ENCODE data around the gene LLGL1.

LLGL1 gene

DNA sequence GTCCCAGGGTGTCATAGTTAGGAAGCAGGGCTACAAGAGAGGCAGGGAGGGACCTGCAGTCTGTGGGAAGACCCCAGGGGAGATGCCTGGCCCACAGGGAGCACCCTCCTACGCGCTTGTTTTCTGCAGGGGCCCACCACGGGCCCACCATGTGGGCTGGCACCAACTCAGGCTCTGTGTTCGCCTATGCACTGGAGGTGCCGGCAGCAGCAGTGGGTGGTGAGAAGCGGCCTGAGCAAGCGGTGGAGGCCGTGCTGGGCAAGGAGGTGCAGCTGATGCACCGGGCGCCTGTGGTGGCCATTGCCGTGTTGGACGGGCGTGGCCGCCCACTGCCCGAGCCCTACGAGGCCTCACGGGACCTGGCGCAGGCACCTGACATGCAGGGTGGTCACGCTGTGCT lies 15.0 kb downstream of the LLGL1 start:
- no peaks in the 10 kb centered on the region for H3K27me3 ChIP-seq (ENCODE audit: insufficient read depth, low read length)
- H3K36me3 ChIP-seq (ENCODE audit: insufficient read depth, low read length) = peaks cover 88% of the 10 kb centered on the region
- no peak overlapping the region for H2AFZ ChIP-seq (ENCODE audit: low read depth, low read length)
- H3K4me1 ChIP-seq (ENCODE audit: insufficient read depth, low read length) = no peaks in the 10 kb centered on the region
- H3K4me3 ChIP-seq (ENCODE audit: low read length) = no peak overlapping the region
- H3K9me3 ChIP-seq (ENCODE audit: low read length) = no peaks in the 10 kb centered on the region

GRCh38 chr17:18241229-18241871 lies 15.9 kb downstream of the LLGL1 start:
- H2AFZ ChIP-seq (ENCODE audit: low read depth, low read length) = no peak overlapping the region
- H3K27me3 ChIP-seq (ENCODE audit: insufficient read depth, low read length) = no peaks in the 10 kb centered on the region
- no peaks in the 10 kb centered on the region for H3K4me1 ChIP-seq (ENCODE audit: insufficient read depth, low read length)
- no peaks in the 10 kb centered on the region for H3K9me3 ChIP-seq (ENCODE audit: low read length)
- no peak overlapping the region for H3K4me3 ChIP-seq (ENCODE audit: low read length)
- H3K36me3 ChIP-seq (ENCODE audit: insufficient read depth, low read length) = peaks cover 88% of the 10 kb centered on the region

DNA sequence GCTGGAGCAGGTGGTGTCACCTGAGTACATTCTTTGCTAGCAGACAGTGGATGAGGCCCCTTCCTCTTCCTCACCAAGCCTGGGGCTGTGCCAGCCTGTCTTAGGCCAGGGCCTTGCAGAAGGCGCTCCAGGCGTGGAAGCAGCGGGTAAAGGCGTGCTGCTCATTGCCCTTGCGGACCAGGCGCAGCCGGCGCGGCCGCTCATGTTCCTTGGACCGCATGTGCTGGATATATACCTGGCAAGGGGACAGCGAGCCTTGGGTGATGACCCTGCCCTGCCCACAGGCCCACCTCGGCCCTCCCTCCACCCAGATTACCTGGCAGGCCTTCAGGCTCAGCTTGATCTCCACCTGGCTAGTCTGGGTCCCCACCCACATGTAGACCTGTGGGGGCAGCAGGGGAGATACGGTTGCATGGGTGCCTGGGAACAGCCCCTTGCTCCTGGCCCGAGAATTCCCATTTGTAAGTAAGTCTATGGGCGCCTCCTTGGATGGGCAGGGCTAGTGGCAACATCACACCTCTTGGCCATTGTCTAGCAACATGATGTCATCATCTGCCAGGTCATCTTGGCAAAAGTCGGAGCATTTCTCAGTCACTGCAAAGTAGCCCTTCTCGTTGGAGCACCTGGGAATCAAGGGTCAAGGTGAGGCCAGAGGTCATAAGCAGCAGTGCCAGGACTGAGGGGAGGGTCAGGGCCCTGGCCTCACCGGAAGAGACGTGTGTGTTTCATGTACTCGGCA lies 19.8 kb downstream of the LLGL1 start:
- H3K4me1 ChIP-seq (ENCODE audit: insufficient read depth, low read length) = no peaks in the 10 kb centered on the region
- no peaks in the 10 kb centered on the region for H3K9me3 ChIP-seq (ENCODE audit: low read length)
- H3K4me3 ChIP-seq (ENCODE audit: low read length) = no peak overlapping the region
- H3K36me3 ChIP-seq (ENCODE audit: insufficient read depth, low read length) = peaks cover 79% of the 10 kb centered on the region
- H2AFZ ChIP-seq (ENCODE audit: low read depth, low read length) = no peak overlapping the region
- H3K27me3 ChIP-seq (ENCODE audit: insufficient read depth, low read length) = no peaks in the 10 kb centered on the region

DNA sequence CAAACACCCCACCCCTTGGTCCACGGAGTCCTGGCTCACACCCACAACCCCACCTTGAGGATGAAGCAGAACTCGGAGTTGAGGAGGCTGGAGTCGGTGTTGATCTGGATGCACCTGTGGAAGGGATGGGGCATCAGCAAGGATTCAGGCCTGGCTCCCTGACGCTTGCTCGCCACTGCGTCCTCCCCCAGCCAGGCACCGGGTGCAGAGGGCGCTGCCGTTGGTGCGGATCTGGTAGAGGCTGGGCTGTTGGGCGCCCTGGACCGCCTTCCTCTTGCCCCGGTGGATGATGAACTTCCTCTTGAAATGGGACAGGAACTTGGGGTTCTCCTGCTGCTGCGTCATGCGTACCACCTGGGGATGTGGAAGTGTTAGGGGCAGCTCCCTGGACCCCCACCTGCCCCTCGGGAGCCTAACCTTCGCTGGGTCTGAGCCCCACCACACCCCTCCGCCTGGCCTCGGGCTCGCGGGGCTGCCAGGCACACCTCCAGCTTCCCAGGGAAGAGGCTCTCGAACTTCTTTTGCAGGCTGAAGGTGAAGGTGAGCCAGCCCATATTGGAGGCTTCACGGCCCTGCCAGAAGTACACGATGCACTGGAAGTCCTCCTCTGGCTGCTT lies 20.8 kb downstream of the LLGL1 start:
- H2AFZ ChIP-seq (ENCODE audit: low read depth, low read length) = no peak overlapping the region
- no peaks in the 10 kb centered on the region for H3K9me3 ChIP-seq (ENCODE audit: low read length)
- H3K36me3 ChIP-seq (ENCODE audit: insufficient read depth, low read length) = peaks cover 79% of the 10 kb centered on the region
- H3K27me3 ChIP-seq (ENCODE audit: insufficient read depth, low read length) = no peaks in the 10 kb centered on the region
- H3K4me1 ChIP-seq (ENCODE audit: insufficient read depth, low read length) = no peaks in the 10 kb centered on the region
- H3K4me3 ChIP-seq (ENCODE audit: low read length) = no peak overlapping the region

- H3K4me1 ChIP-seq (ENCODE audit: insufficient read depth, low read length) = no peaks in the 10 kb centered on the region
- H2AFZ ChIP-seq (ENCODE audit: low read depth, low read length) = no peak overlapping the region
- H3K4me3 ChIP-seq (ENCODE audit: low read length) = no peak overlapping the region
- no peaks in the 10 kb centered on the region for H3K27me3 ChIP-seq (ENCODE audit: insufficient read depth, low read length)
- H3K36me3 ChIP-seq (ENCODE audit: insufficient read depth, low read length) = peaks cover 79% of the 10 kb centered on the region
- no peaks in the 10 kb centered on the region for H3K9me3 ChIP-seq (ENCODE audit: low read length)
These were observed 21.6 kb downstream of the LLGL1 start for GRCh38 chr17:18246880-18247612.

DNA sequence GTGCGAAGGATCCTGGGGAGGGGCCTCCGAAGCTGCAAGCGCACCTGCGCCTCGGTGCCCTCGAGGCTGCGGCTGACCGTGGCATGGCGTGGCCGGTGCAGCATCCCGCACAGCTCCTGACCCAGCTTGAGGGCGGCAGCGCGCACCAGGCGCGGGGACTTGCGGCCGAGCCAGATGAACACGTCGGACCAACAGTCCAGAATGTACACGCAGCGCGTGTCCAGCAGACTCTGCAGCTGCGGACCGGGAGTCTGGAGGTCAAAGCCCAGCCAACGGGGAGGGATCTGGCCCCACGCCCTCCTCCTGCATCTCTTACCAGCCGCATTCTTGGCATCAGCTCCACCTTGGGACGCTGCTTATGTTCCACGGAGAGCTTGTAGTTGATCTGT lies 22.2 kb downstream of the LLGL1 start:
- no peak overlapping the region for H2AFZ ChIP-seq (ENCODE audit: low read depth, low read length)
- no peaks in the 10 kb centered on the region for H3K4me1 ChIP-seq (ENCODE audit: insufficient read depth, low read length)
- no peak overlapping the region for H3K4me3 ChIP-seq (ENCODE audit: low read length)
- no peaks in the 10 kb centered on the region for H3K27me3 ChIP-seq (ENCODE audit: insufficient read depth, low read length)
- peaks cover 79% of the 10 kb centered on the region for H3K36me3 ChIP-seq (ENCODE audit: insufficient read depth, low read length)
- H3K9me3 ChIP-seq (ENCODE audit: low read length) = no peaks in the 10 kb centered on the region

GRCh38 chr17:18248300-18248731 lies 22.9 kb downstream of the LLGL1 start:
- H3K9me3 ChIP-seq (ENCODE audit: low read length) = no peaks in the 10 kb centered on the region
- no peaks in the 10 kb centered on the region for H3K27me3 ChIP-seq (ENCODE audit: insufficient read depth, low read length)
- H3K36me3 ChIP-seq (ENCODE audit: insufficient read depth, low read length) = peaks cover 76% of the 10 kb centered on the region
- H3K4me3 ChIP-seq (ENCODE audit: low read length) = no peak overlapping the region
- H3K4me1 ChIP-seq (ENCODE audit: insufficient read depth, low read length) = no peaks in the 10 kb centered on the region
- no peak overlapping the region for H2AFZ ChIP-seq (ENCODE audit: low read depth, low read length)

DNA sequence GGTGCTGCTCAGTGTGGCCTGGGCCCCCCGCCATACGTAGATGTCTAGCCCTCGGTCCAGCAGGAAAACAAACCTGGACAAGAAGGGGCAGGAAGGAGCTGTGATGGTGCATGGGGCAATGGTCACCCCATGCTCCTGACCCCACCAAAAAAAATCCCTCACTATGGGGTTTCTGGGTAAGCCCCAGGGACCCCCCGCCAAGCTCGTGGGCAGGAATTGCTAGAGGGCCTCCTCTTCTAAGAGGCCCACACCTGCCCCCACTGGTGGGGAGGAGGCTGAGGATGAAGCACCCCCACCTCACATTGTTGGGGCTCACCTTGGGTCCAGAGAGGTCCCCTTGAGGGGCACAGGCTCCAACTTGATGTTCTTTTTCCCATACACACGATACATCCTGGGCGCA lies 23.4 kb downstream of the LLGL1 start:
- no peaks in the 10 kb centered on the region for H3K4me1 ChIP-seq (ENCODE audit: insufficient read depth, low read length)
- H3K9me3 ChIP-seq (ENCODE audit: low read length) = no peaks in the 10 kb centered on the region
- H3K27me3 ChIP-seq (ENCODE audit: insufficient read depth, low read length) = no peaks in the 10 kb centered on the region
- peaks cover 76% of the 10 kb centered on the region for H3K36me3 ChIP-seq (ENCODE audit: insufficient read depth, low read length)
- H2AFZ ChIP-seq (ENCODE audit: low read depth, low read length) = no peak overlapping the region
- no peak overlapping the region for H3K4me3 ChIP-seq (ENCODE audit: low read length)

DNA sequence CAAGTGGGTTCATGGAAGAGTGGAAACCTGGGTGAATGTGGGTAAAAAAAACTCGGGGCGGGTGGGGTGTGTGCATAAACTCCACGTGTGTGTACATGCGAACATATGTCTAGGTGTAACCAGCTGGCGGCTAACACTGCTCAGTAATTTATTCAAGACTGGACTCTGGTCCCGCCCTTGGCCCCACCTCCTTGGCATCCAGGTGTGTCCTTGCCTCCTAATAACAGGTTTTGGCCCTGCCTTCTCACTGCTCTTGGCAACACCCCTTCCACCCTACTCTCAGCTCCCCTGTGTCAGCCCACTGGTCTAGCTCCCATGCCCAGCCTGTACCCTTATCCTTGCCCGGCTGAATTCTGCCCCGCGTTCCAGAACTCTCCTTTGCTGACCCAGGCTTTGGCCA lies 24.8 kb downstream of the LLGL1 start:
- Histone ChIP-seq H3K4me3 (ENCODE audit: low read length) (no peak overlapping the region), H3K36me3 (ENCODE audit: insufficient read depth, low read length) (peaks cover 75% of the 10 kb centered on the region), H3K9me3 (ENCODE audit: low read length) (no peaks in the 10 kb centered on the region), H3K4me1 (ENCODE audit: insufficient read depth, low read length) (no peaks in the 10 kb centered on the region), H2AFZ (ENCODE audit: low read depth, low read length) (no peak overlapping the region), H3K27me3 (ENCODE audit: insufficient read depth, low read length) (no peaks in the 10 kb centered on the region)

DNA sequence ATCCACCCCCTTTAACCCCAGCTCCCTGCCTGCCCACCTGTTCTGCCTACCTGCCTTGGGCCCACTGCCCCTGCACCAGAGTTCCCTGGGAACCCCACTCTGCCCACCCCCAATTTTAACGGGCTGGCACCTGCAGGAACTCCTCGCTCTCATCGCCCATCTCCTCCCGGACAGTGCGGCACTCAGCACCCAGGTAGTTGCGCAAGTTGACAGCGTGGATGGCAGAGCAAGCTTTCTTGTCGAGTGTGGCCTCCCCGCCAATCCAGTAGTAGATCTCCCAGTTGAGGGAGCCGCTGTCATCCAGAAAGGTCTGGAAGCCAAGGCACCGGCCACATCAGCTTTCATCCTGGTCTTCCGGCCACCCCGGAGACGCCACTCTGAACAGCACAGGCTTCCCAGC lies 25.3 kb downstream of the LLGL1 start:
- Histone ChIP-seq H2AFZ (ENCODE audit: low read depth, low read length) (no peak overlapping the region), H3K4me3 (ENCODE audit: low read length) (no peak overlapping the region), H3K4me1 (ENCODE audit: insufficient read depth, low read length) (no peaks in the 10 kb centered on the region), H3K27me3 (ENCODE audit: insufficient read depth, low read length) (no peaks in the 10 kb centered on the region), H3K9me3 (ENCODE audit: low read length) (no peaks in the 10 kb centered on the region), H3K36me3 (ENCODE audit: insufficient read depth, low read length) (peaks cover 74% of the 10 kb centered on the region)

DNA sequence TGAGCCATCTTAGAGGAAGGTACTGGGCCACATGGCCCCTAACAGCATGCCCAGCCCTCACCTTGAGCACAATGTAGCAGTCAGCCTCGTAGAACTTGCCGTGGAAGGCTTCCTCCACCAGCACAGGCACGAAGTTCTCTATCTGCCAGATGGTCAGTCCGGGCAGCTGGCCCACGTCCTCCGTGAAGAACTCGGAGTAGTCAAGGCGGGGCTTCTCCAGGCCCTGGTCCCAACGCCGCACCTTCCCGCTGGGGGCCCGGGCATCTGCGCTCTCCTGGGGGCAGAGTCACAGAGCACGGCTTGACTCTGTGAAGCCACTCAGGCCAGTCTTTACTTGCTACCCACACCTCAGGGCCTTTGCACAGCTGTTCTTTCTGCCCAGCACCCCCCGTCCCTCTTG lies 25.8 kb downstream of the LLGL1 start:
- H3K27me3 ChIP-seq (ENCODE audit: insufficient read depth, low read length) = no peaks in the 10 kb centered on the region
- H3K36me3 ChIP-seq (ENCODE audit: insufficient read depth, low read length) = peaks cover 72% of the 10 kb centered on the region
- no peaks in the 10 kb centered on the region for H3K4me1 ChIP-seq (ENCODE audit: insufficient read depth, low read length)
- no peak overlapping the region for H2AFZ ChIP-seq (ENCODE audit: low read depth, low read length)
- H3K4me3 ChIP-seq (ENCODE audit: low read length) = no peak overlapping the region
- H3K9me3 ChIP-seq (ENCODE audit: low read length) = no peaks in the 10 kb centered on the region

DNA sequence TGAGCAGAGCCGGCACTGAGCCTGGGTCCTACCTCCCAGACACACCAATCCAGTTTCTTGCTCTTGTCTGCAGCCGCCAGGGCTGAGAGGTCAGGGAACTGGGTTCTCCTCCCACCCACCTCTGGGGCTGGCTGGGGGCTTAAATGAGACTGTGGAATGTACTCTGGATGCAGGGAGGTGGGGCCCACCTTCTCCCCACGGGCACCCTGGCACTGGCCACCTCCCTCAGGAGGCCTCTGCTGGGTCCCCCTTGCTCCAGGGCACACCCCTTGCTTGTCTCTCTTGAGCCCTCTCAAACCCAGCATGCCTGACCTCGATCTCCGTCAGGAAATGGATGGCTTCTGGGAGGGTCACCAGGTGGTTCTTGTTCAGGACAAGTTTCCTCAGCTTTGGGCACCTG lies 26.7 kb downstream of the LLGL1 start:
- Histone ChIP-seq H3K4me1 (ENCODE audit: insufficient read depth, low read length) (peaks cover 2% of the 10 kb centered on the region), H3K4me3 (ENCODE audit: low read length) (no peak overlapping the region), H3K36me3 (ENCODE audit: insufficient read depth, low read length) (peaks cover 68% of the 10 kb centered on the region), H3K9me3 (ENCODE audit: low read length) (no peaks in the 10 kb centered on the region), H2AFZ (ENCODE audit: low read depth, low read length) (no peak overlapping the region), H3K27me3 (ENCODE audit: insufficient read depth, low read length) (no peaks in the 10 kb centered on the region)

All from neuron (in vitro differentiated cells).